Glutamatergic neuron (in vitro differentiated cells): ENCODE results near the gene TNFRSF11A. TPM values are rescaled to one million over a fixed set of nuclear protein-coding genes. Genes with fewer than 3 reads are reported as not detected.

Source experiments
- DNase-seq: peaks from one replicate; pipeline ENCODE4 v3.0.0; 2022
- H3K27ac Mint-ChIP-seq: one replicate; pipeline ENCODE4 v1.8.0; 2020; ENCODE audit warnings: mild to moderate bottlenecking, mixed read lengths, inconsistent platforms; ENCODE audit not compliant: unreplicated experiment
- H3K27me3 Mint-ChIP-seq: one replicate; pipeline ENCODE4 v1.8.0; 2020; ENCODE audit warnings: mild to moderate bottlenecking, moderate library complexity, mixed read lengths, inconsistent platforms; ENCODE audit not compliant: unreplicated experiment
- H3K36me3 Mint-ChIP-seq: one replicate; pipeline ENCODE4 v1.8.0; 2020; ENCODE audit warnings: mild to moderate bottlenecking, mixed read lengths, inconsistent platforms; ENCODE audit not compliant: unreplicated experiment
- H3K4me1 Mint-ChIP-seq: one replicate; pipeline ENCODE4 v1.8.0; 2020; ENCODE audit warnings: mild to moderate bottlenecking, low read depth, mixed read lengths, inconsistent platforms; ENCODE audit not compliant: unreplicated experiment
- H3K4me3 Mint-ChIP-seq: one replicate; pipeline ENCODE4 v1.8.0; 2020; ENCODE audit warnings: mild to moderate bottlenecking, mixed read lengths, inconsistent platforms; ENCODE audit not compliant: unreplicated experiment
- H3K9me3 Mint-ChIP-seq: one replicate; pipeline ENCODE4 v1.8.0; 2020; ENCODE audit warnings: mild to moderate bottlenecking, moderate library complexity, mixed read lengths, inconsistent platforms; ENCODE audit not compliant: unreplicated experiment
- total RNA-seq: library from RNA; stranded (reverse); fragmentation: NEBNext Ultra II Directional; extraction: Animal tissue kit (Norgen Biotek cat#: 25700); gene quantifications from one replicate; pipeline ENCODE4 v1.2.1, GENCODE V29; 2021; ENCODE audit not compliant: unreplicated experiment
- TF ChIP-seq, protein P1 (sequence below): fragments of 200-600 bp; sonication (generic); IDR thresholded peaks from one replicate; pipeline ENCODE4 v1.5.0; 2021; ENCODE audit not compliant: partially characterized antibody, unreplicated experiment

Gene TNFRSF11A
- total RNA-seq, 1 donor from 2014 or later = 1.2 TPM

- no peak overlapping the region for H3K27ac Mint-ChIP-seq
Measured at GRCh38 chr18:62404881-62405280, 79.8 kb downstream of the TNFRSF11A start.

DNA sequence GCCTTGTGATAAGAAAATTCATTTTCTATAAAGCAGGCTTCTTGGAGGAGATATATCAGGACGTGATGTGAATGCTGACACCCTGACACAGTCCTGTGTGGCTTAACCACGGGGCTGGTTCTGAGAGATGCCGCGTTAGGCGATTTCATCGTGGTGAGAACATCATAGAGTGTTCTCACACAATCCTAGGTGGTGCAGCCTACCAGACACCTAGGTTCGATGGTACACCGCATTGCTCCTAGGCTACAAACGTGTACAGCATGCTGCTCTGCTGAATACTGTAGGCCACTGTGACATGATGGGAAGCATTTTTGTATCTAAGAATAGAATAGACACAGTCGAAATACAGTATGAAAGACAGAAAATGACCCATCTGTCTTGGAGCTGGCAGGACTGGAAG, 82.5 kb downstream of the TNFRSF11A start:
- Mint-ChIP-seq H3K27ac (no peak overlapping the region), H3K36me3 (no peaks in the 10 kb centered on the region), H3K9me3 (no peaks in the 10 kb centered on the region), H3K27me3 (no peaks in the 10 kb centered on the region), H3K4me1 (no peaks in the 10 kb centered on the region), H3K4me3 (no peak overlapping the region)
- no peak for DNase-seq
- TF ChIP-seq, protein P1, sequence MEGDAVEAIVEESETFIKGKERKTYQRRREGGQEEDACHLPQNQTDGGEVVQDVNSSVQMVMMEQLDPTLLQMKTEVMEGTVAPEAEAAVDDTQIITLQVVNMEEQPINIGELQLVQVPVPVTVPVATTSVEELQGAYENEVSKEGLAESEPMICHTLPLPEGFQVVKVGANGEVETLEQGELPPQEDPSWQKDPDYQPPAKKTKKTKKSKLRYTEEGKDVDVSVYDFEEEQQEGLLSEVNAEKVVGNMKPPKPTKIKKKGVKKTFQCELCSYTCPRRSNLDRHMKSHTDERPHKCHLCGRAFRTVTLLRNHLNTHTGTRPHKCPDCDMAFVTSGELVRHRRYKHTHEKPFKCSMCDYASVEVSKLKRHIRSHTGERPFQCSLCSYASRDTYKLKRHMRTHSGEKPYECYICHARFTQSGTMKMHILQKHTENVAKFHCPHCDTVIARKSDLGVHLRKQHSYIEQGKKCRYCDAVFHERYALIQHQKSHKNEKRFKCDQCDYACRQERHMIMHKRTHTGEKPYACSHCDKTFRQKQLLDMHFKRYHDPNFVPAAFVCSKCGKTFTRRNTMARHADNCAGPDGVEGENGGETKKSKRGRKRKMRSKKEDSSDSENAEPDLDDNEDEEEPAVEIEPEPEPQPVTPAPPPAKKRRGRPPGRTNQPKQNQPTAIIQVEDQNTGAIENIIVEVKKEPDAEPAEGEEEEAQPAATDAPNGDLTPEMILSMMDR = no peak

More at GRCh38 chr18:62404881-62405280, 79.8 kb downstream of the TNFRSF11A start:
- TF ChIP-seq, protein P1 = no peak
- Mint-ChIP-seq H3K4me1 (no peaks in the 10 kb centered on the region), H3K4me3 (no peak overlapping the region), H3K27me3 (no peaks in the 10 kb centered on the region), H3K36me3 (no peaks in the 10 kb centered on the region), H3K9me3 (peaks cover 1% of the 10 kb centered on the region)
- no peak for DNase-seq

DNA sequence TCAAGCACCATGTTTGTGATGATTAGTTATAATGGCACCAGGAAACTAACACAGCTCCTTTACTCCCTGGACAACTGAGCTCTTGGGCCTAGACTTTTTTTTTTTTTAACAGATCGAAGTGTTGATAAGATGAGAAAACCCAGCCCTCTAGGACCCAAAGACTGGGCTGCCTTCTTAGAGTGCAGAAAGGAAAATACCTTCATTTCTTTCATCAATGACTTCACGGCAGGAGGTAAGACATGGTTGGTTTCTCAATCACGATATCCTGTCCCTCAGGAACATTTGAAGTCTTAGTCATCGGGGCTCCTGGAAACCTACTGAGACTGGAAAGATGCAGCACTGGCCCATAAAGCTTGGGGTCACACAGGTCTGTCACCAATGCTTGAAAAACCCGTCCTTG, 84.7 kb downstream of the TNFRSF11A start:
- H3K9me3 Mint-ChIP-seq = no peaks in the 10 kb centered on the region
- no peak for DNase-seq
- H3K27me3 Mint-ChIP-seq = no peaks in the 10 kb centered on the region
- H3K36me3 Mint-ChIP-seq = no peaks in the 10 kb centered on the region
- no peaks in the 10 kb centered on the region for H3K4me1 Mint-ChIP-seq
- no peak overlapping the region for H3K27ac Mint-ChIP-seq
- no peak overlapping the region for H3K4me3 Mint-ChIP-seq
- TF ChIP-seq, protein P1 = no peak

- DNase-seq = no peak
- Mint-ChIP-seq H3K27ac (no peak overlapping the region), H3K4me3 (no peak overlapping the region), H3K27me3 (no peaks in the 10 kb centered on the region), H3K9me3 (no peaks in the 10 kb centered on the region), H3K4me1 (no peaks in the 10 kb centered on the region), H3K36me3 (no peaks in the 10 kb centered on the region)
- TF ChIP-seq, protein P1 = no peak
Measured at GRCh38 chr18:62412231-62412979, 87.3 kb downstream of the TNFRSF11A start.

- Mint-ChIP-seq H3K36me3 (no peaks in the 10 kb centered on the region), H3K27me3 (no peaks in the 10 kb centered on the region), H3K4me3 (no peak overlapping the region), H3K9me3 (no peaks in the 10 kb centered on the region), H3K27ac (no peak overlapping the region), H3K4me1 (no peaks in the 10 kb centered on the region)
- no peak for DNase-seq
- TF ChIP-seq, protein P1 = no peak
Measured at GRCh38 chr18:62413206-62413605, 88.1 kb downstream of the TNFRSF11A start.
